ENCODE measurements around the gene ADGRA1.

ADGRA1 gene

GRCh38 chr10:133177380-133178157 is 89.8 kb downstream of the ADGRA1 start:
- intact Hi-C loops (cut with DNase I), result no loop called here
- DNase-seq, result peak in 1 of 42 donors; percentile 4

- peak in 2 of 42 donors; percentile 1 to 7 for DNase-seq
- intact Hi-C loops (cut with DNase I), result no loop called here
These were observed 90.8 kb downstream of the ADGRA1 start for GRCh38 chr10:133178357-133179127.

DNA sequence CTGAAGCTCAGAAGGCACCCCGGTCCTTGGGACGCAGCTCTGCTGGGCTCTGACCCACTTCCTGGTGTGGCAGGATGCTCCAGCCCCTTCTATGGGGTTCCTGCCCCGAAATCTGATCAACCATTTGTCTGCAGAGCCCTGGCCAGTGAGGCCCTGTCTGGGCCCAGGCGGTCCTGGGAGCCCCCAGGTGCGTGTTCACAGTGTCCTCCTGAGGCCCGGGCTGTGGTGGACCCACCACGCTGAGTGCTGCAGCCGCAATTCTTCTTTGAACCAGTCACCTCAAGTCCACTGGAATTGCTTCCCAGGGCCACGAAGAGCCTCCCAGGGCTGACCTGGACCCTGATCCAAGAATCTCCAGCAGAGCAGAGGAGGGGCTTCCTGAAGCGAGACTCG is 91.4 kb downstream of the ADGRA1 start:
- DNase-seq, result peak in 1 of 42 donors; percentile 2

GRCh38 chr10:133179651-133180050 is 91.9 kb downstream of the ADGRA1 start:
- intact Hi-C loops (cut with DNase I), result no loop called here
- DNase-seq, result no peak

More for the DNA sequence above, 91.4 kb downstream of the ADGRA1 start:
- intact Hi-C loops (cut with DNase I), result no loop called here

DNA sequence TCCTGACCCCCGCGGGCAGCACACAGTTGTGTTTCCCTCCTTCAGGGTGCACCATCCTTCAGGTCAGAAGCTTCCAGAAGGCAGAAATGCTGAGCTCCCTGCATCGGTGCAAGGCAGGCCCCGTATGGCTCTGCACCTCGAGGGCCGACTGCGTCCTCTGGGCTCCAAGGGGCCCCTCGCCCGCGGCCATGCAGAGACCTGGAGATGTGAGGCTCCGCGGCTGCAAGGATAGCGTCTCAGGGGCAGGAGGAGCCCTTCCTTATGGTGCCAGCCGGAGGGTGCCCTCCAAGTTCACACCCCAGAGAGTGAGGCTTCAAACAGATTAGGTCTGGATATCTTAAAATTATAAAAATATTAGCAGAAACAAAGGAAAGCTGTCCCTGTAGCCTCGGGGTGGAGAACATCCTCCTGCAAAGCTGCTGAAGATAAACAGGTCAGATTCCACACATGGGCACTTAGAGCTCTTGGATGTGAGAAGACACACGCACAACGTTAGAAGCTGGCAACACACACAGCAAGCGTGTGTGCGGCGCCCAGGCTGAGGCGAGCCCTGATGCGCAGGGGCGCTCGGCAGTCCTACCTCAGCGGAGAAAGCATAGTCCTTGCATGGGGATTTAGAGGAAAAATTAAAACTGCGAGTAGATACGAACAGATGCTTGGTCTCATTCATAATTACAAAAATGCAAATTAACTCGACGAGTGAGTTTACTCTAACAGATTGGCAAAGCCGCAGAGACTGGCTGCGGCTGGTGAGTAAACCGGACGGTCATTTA is 92.7 kb downstream of the ADGRA1 start:
- intact Hi-C loops (cut with DNase I), result no loop called here
- DNase-seq, result no peak

GRCh38 chr10:133180965-133181639 is 93.4 kb downstream of the ADGRA1 start:
- intact Hi-C loops (cut with DNase I), result no loop called here
- no peak for DNase-seq
